HG02938 (cell line): Measurements from ENCODE around the gene AMER1.
"Not testable (repeated sequence)": the region's sequence is repeated elsewhere in the genome, so short reads cannot be mapped to it uniquely, and the experiment has no call there.

Experiments used
- ATAC-seq: cut with Tn5 transposase; IDR thresholded peaks from one replicate; pipeline ENCODE4 v1.9.1; 2021; ENCODE audit warnings: mild to moderate bottlenecking, moderate library complexity; ENCODE audit not compliant: unreplicated experiment

The AMER1 gene

GRCh38 chrX:64205441-64205734 lies at the start of gene AMER1:
Gene AMER1, minus strand, starts transcription at chrX:64205708. Its CDS starts 12,422 bp downstream, at chrX:64193286.
- ATAC-seq, result peak; percentile 40

- ATAC-seq, result no peak
These were observed 24.8 kb upstream of the AMER1 start, which contains the start of gene ASB12 for GRCh38 chrX:64230123-64230970. Gene ASB12, minus strand, starts transcription at chrX:64230607. Its CDS starts 4,957 bp downstream, at chrX:64225650.

GRCh38 chrX:64229154-64229553 lies 23.6 kb upstream of the AMER1 start:
- no peak for ATAC-seq

- ATAC-seq, result no peak
These were observed 12.5 kb upstream of the AMER1 start for GRCh38 chrX:64218023-64218422.

GRCh38 chrX:64213989-64214388 lies 8.5 kb upstream of the AMER1 start:
- not testable (repeated sequence) for ATAC-seq

- ATAC-seq, result no peak
These were observed 1.2 kb upstream of the AMER1 start for GRCh38 chrX:64206556-64207162.

- peak; percentile 89 for ATAC-seq
These were observed 410 bp upstream of the AMER1 start for GRCh38 chrX:64205735-64206501.

- ATAC-seq, result peak; percentile 6
These were observed 637 bp downstream of the AMER1 start for GRCh38 chrX:64204701-64205440.

- no peak for ATAC-seq
These were observed 1.3 kb downstream of the AMER1 start for GRCh38 chrX:64204252-64204651.

GRCh38 chrX:64202808-64203325 lies 2.6 kb downstream of the AMER1 start:
- ATAC-seq, result no peak

GRCh38 chrX:64198036-64198435 lies 7.5 kb downstream of the AMER1 start:
- ATAC-seq, result no peak

GRCh38 chrX:64196606-64197005 lies 8.9 kb downstream of the AMER1 start:
- no peak for ATAC-seq

GRCh38 chrX:64195862-64196261 lies 9.6 kb downstream of the AMER1 start:
- no peak for ATAC-seq

GRCh38 chrX:64192673-64193072 lies 12.8 kb downstream of the AMER1 start:
- no peak for ATAC-seq

GRCh38 chrX:64192040-64192439 lies 13.5 kb downstream of the AMER1 start:
- no peak for ATAC-seq

- ATAC-seq, result no peak
These were observed 14.1 kb downstream of the AMER1 start for GRCh38 chrX:64191281-64192010.

- no peak for ATAC-seq
These were observed 15.3 kb downstream of the AMER1 start for GRCh38 chrX:64190136-64190740.

- no peak for ATAC-seq
These were observed 16.6 kb downstream of the AMER1 start for GRCh38 chrX:64188901-64189300.

- ATAC-seq, result no peak
These were observed 17.8 kb downstream of the AMER1 start for GRCh38 chrX:64187762-64188150.
